WI38 (cell line): ENCODE results near the gene PIAS1.

Experiments
- H3K4me3 ChIP-seq: 2 replicates; pipeline ENCODE4 v1.5.1; 2011; ENCODE audit warnings: low read depth, mild to moderate bottlenecking, control low read depth, low read length
- CTCF ChIP-seq: IDR thresholded peaks from 2 replicates; pipeline ENCODE4 v1.5.1; 2012; ENCODE audit warnings: low read depth, mild to moderate bottlenecking, control low read depth, low read length

PIAS1 gene

DNA sequence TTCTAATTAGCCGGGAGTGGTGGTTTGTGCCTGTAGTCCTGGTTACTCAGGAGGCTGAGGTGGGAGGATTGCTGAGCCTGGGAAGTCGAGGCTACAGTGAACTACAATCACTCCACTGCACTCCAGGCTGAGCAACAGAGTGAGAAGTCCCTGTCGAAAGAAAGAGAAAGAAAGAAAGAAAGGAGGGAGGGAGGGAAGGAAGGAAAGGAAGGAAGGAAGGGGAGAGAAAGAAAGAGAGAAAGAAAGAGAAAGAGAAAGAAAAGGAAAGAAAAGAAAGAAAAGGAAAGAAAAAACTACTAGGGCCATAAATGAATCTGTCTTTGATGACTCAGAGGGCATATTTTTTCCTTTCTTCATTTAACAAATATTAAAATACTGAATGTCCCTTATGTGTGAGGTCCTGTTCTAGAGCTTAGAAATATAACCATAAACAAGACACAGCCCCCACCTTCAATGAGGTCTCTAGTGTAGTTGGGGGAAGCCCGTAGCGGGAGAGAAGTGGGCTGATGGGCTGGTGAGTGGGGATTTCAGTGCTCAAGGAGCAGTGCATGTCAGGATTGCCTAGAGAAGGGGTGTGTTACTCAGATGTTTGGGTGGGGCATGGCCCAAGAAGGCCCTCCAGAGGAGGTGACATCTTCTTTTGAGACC, 35.2 kb upstream of the PIAS1 start:
- no peak for TF ChIP-seq CTCF
- H3K4me3 ChIP-seq, result no peak overlapping the region

DNA sequence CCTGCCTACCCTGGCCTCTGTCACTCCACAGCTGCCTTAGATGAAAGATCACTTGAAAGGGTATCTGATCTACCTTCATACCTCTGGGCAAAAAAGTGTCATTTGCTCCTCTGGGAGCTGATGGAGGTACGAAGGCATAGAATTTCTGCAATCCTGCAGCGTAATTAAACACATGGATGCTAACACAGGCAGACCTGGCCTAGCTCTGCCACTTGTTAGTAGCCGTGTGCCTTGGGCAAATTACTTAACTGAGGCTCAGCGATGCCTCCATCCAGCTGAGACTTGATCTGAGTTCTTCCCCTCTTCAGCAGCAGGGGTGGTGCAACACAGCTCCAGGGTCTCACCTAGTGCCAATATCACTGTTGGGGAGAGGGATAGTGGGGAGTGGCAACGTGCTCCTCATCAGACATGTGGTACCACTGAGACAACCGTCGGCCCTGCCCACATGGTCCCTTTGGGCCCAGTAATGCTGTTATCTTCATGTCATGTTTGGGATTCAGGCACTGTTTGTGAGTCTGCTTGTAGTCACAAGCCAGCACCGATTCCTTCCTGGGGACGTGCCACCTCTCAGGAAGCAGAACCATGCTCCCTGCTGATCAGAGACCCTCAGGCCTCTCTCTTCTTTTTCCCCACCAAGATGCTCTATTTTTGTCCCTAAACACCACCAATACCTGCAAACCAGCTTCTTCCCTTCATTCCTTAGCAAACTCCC, 34.1 kb upstream of the PIAS1 start:
- H3K4me3 ChIP-seq, result no peak overlapping the region
- no peak for TF ChIP-seq CTCF

- TF ChIP-seq CTCF, result no peak
- H3K4me3 ChIP-seq, result no peak overlapping the region
These were observed 33.4 kb upstream of the PIAS1 start for GRCh38 chr15:68020685-68021084.

DNA sequence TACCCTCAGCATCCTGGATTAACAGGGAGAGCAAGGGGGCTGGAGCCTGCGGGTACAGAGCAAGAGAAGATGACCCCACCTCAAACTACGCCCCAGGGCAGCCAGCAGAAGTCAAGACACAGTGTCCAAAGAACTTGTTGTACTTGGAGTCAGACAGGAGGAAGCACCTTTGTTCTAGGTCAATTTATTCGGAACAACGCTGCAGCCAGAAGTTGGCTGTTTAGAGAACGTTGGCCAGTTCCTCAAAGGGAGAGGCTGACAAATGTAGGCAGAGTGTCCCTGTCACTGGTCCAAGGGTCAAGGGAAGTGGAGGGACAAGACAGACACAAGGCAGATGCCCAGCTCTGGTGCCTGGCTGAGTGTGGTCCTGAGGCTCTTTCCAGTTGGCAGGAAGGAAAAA, 32.1 kb upstream of the PIAS1 start:
- TF ChIP-seq CTCF, result no peak
- no peak overlapping the region for H3K4me3 ChIP-seq

DNA sequence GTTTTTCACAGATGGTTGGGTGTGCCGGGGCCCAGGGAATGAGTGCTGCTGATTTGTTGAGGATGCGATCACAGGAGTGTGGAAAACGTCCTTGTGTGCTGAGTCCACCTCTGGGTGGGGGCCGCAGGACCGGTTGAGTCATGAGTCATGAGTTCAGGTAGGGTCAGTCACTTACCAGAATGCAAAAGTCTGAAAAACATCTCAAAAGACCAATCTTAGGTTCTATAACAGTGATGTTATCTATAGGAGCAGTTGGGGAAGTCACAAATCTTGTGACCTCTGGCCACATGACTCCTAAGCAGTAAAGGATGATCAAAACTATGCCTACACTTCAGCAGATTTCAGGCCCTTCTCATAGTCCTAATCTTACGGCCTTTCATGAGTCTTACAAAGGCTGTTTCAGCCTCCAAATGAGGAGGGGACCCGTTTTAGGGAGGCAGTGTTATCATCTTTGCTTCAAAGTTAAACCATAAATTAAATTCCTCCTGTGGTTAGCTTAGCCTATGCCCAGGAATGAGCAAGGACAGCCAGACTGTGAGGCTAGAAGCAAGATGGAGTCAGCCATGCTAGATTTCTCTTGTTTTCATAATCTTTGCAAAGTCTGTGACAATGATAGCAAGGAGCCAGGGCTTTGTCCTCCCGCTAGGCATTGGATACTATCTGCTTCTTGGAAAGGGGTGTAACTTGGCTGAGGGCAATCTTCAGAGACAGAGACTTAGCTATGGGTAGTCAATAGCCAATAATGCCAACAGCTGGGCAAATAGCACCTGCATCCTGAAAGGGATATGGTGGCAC, 30.6 kb upstream of the PIAS1 start:
- H3K4me3 ChIP-seq, result no peak overlapping the region
- no peak for TF ChIP-seq CTCF

GRCh38 chr15:68025835-68026424, 28.2 kb upstream of the PIAS1 start:
- no peak for TF ChIP-seq CTCF
- H3K4me3 ChIP-seq, result no peak overlapping the region
